Lower leg skin (tissue), 4 donors: ENCODE measurements around the gene PNLDC1. TPM values are rescaled to one million over a fixed set of nuclear protein-coding genes. Genes with fewer than 3 reads are reported as not detected.

Experiments used
- DNase-seq, 2 donors: peaks; one replicate each; pipeline ENCODE4 v3.0.0-alpha.2; 2019; ENCODE audit warnings: low spot score in 2 of 2
- H3K4me3 ChIP-seq: fragments of 200-600 bp; sonication (generic); 2 replicates; pipeline ENCODE4 v1.5.1; 2017; ENCODE audit warnings: mild to moderate bottlenecking, low read depth; ENCODE audit not compliant: poor library complexity, severe bottlenecking
- POLR2A ChIP-seq, 2 donors: fragments of 450-650 bp; IDR thresholded peaks; one replicate each; pipeline ENCODE4 v1.6.1; 2016 to 2017; ENCODE audit warnings: antibody characterized with exemption in 2 of 2, mild to moderate bottlenecking in 1 of 2, moderate library complexity in 1 of 2
- WGBS, 2 donors: methylation state at CpG; one replicate each; pipeline ENCODE4 v1.1.5; 2018; 5-methylcytosine and 5-hydroxymethylcytosine counted together
- intact Hi-C: fragments of 100-400 bp; cut with DNase I; formaldehyde crosslinking; loops from one replicate; pipeline ENCODE4 v1.15.0; 2023; ENCODE audit warnings: low total_unique reads
- total RNA-seq, 4 donors: library from RNA; depleted of rRNA; stranded (reverse); fragments of >200 nt; gene quantifications; one replicate each; pipeline ENCODE4 v1.1.0, GENCODE V29; 2016
- TF ChIP-seq, protein P1 (sequence below), 3 donors: fragments of 450-650 bp; IDR thresholded peaks; one replicate each; pipeline ENCODE4 v1.5.1; 2016; ENCODE audit warnings: antibody characterized with exemption in 3 of 3, mild to moderate bottlenecking in 3 of 3, moderate library complexity in 2 of 3

PNLDC1 gene, protein sequence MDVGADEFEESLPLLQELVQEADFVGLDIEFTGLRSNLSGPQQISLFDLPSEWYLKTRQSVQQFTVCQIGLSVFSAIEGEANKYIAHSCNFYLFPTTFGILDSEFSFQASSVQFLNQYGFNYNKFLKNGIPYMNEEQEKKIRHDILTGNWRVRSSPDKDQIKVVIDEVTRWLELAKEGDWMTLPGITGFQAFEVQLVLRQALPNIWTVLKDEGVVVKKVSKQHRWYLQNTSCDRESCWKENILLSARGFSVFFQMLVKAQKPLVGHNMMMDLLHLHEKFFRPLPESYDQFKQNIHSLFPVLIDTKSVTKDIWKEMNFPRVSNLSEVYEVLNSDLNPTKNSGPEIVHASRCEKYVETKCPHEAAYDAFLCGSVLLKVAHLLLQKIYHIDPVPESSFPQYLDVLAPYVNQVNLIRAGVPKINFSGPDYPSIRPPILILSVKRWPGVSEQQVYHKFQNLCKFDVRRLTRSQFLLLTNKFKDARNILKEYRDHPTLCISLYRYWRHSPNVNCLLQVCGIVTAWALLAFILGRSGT
- total RNA-seq: 1 to 10 TPM in 2 of 4 donors, under 1 TPM in 2; 0.51 to 2.5 (median 1.0) TPM

DNA sequence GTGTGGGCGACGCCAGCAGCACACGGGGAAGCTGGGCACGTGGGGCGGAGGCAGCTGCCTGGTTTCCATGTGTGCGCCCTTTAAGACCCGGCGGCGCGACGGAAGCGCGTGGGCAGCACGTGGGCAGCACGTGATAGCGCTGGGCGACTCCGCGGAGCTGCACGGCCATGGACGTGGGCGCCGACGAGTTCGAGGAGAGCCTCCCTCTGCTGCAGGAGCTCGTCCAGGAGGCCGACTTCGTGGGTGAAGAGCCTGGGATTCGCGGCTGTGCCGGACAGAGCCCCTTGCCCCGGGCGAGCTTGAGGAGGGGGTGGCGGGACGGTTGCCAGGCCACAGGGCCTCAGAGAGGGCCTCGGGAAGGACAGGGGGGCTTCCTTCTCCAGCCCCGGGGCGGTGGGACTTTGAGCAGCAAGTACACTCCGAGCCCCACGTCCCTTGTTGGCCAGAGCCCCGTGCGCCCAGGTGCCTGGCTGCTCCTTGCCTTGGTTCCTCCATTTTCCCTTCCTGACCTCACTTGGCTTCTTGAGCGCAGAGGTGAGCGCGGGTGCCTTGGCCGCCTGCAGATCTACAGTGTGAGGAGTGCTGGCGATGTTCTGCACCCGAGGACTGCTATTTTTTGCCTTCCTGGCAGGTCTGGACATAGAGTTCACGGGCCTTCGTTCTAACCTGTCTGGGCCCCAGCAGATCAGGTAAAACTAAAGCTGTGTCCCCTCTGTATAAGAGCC lies at the start of gene PNLDC1:
TSS of gene PNLDC1 (plus strand) at position 136 of the 725 bp plus-strand sequence. CDS start at position 168, 32 bp downstream.
- WGBS, 2 donors: 88 to 91% methylated on average over 50 of the region's 50 CpGs

DNA sequence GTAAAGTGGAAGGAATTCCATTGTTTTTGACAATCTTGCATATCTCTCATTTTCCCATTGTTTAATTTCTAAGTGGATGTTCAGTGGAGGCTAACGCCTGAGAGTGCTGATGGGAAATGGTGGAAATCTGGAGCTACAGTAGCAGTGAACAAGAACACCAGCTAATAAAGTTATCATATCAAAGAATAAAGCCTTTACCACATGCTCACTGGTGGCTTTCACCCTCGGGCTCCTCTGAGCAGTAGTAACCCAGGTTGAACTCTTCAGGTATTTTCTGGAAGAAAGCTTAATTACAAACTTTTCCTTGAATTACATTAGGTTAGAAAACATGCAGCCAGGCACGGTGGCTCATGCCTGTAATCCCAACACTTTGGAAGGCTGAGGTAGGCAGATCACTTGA lies 48.6 kb upstream of the PNLDC1 start:
- intact Hi-C loops: no loop called here
- no peak for TF ChIP-seq POLR2A (IDR thresholded peaks at IDR 0.05)
- TF ChIP-seq, protein P1, sequence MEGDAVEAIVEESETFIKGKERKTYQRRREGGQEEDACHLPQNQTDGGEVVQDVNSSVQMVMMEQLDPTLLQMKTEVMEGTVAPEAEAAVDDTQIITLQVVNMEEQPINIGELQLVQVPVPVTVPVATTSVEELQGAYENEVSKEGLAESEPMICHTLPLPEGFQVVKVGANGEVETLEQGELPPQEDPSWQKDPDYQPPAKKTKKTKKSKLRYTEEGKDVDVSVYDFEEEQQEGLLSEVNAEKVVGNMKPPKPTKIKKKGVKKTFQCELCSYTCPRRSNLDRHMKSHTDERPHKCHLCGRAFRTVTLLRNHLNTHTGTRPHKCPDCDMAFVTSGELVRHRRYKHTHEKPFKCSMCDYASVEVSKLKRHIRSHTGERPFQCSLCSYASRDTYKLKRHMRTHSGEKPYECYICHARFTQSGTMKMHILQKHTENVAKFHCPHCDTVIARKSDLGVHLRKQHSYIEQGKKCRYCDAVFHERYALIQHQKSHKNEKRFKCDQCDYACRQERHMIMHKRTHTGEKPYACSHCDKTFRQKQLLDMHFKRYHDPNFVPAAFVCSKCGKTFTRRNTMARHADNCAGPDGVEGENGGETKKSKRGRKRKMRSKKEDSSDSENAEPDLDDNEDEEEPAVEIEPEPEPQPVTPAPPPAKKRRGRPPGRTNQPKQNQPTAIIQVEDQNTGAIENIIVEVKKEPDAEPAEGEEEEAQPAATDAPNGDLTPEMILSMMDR (IDR thresholded peaks at IDR 0.05): no peak
- H3K4me3 ChIP-seq: no peak overlapping the region
- WGBS, 2 donors: 81 to 84% methylated on average over 3 of the region's 3 CpGs
- DNase-seq: no peak

More for the DNA sequence above, at the start of gene PNLDC1:
- no peak within 1 kb of the TSS for H3K4me3 ChIP-seq
- no peak for DNase-seq
- intact Hi-C loops: no loop called here
- TF ChIP-seq, protein P1 (IDR thresholded peaks at IDR 0.05): no peak
- TF ChIP-seq POLR2A (IDR thresholded peaks at IDR 0.05): no peak

DNA sequence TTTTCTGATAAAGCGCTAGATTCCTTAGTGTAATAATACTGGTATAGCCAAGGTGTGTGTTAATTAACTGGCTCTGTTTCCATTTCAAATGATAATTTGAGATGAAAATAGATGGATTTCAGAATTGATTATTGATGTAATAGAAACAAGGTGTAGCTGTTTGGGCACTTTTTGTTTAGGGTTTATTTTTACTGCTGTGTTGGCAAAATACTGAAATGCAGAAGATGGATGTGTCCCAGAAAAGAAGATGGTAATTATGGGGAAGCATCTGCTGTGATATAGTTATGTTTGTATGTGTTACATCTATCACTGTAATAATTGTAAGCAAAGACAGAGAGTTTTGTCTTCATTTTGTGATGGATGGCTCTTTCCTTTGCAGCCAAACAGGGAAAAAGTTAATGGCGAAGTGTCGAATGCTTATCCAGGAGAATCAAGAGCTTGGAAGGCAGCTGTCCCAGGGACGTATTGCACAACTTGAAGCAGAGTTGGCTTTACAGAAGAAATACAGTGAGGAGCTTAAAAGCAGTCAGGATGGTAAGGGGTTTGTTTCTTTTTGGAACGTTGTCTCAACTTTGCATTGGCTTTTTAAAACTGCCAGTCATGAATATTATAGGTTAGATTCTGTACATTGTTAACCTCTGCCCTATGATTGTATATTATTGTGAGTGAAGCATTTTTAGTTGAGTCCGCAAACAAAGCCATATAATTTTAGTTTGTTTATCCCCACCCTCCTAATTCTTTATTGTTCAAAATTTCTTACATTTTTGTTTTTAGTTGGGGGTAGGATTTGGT lies 46.8 kb upstream of the PNLDC1 start:
- intact Hi-C loops: no loop called here
- no peak for DNase-seq
- no peak for TF ChIP-seq POLR2A (IDR thresholded peaks at IDR 0.05)
- TF ChIP-seq, protein P1 (IDR thresholded peaks at IDR 0.05): no peak
- no peak overlapping the region for H3K4me3 ChIP-seq
- 80 to 90% methylated on average over 6 of the region's 6 CpGs for WGBS, 2 donors

DNA sequence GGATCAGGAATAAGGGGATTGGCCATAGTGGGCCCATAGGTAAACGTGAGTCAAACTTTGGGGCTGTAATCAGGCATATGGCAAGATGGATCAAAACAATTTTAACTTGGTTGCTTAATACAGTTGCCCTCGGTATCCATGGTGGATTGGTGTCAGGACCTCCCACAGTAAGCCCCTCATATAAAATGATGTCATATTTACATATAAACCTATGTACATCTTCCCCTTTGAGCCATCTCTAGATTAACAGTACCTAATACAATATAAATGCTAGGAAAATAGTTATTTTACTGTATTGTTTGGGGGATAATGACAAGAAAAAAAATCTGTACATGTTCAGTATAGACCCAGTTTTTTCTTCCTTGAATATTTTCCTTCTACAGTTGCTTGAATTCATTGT lies 45.7 kb upstream of the PNLDC1 start:
- no peak overlapping the region for H3K4me3 ChIP-seq
- 86 to 91% methylated on average over 2 of the region's 2 CpGs for WGBS, 2 donors
- intact Hi-C loops: no loop called here
- DNase-seq: no peak
- no peak for TF ChIP-seq POLR2A (IDR thresholded peaks at IDR 0.05)
- TF ChIP-seq, protein P1 (IDR thresholded peaks at IDR 0.05): no peak
